Bronchial epithelial cell (primary cell): Measurements from ENCODE around the gene STRN3. TPM values are rescaled to one million over a fixed set of nuclear protein-coding genes. Genes with fewer than 3 reads are reported as not detected.

Experiments
- DNase-seq: peaks from one replicate; pipeline ENCODE4 v3.0.0-alpha.2; 2010; ENCODE audit warnings: low read depth
- FAIRE-seq: peaks from 2 replicates; lab custom pipeline; 2011; peaks lifted over from hg19 to GRCh38; lab: Jason Lieb, UNC
- H3K27me3 ChIP-seq: 2 replicates; pipeline ENCODE4 v1.5.1; 2011; ENCODE audit warnings: low read length; ENCODE audit not compliant: control insufficient read depth, insufficient read depth
- H3K36me3 ChIP-seq: 2 replicates; pipeline ENCODE4 v1.5.1; 2011; ENCODE audit warnings: low read length; ENCODE audit not compliant: control insufficient read depth, insufficient read depth
- H3K4me3 ChIP-seq: 2 replicates; pipeline ENCODE4 v1.5.1; 2011; ENCODE audit warnings: mild to moderate bottlenecking, low read depth, low read length, control low read depth
- CTCF ChIP-seq: IDR thresholded peaks from 2 replicates; pipeline ENCODE4 v1.5.1; 2011; ENCODE audit warnings: mild to moderate bottlenecking, moderate library complexity, low read length, control low read depth, inconsistent platforms; ENCODE audit not compliant: insufficient read depth, severe bottlenecking
- total RNA-seq: library from RNA; depleted of rRNA; stranded (reverse); fragments of >200 nt; gene quantifications from 2 replicates; pipeline ENCODE4 v1.2.1, GENCODE V29; 2014

Gene STRN3
- total RNA-seq, 1 donor from 2014 or later: 76.9 TPM

- TF ChIP-seq CTCF: no peak
- Histone ChIP-seq H3K4me3 (no peak overlapping the region), H3K27me3 (no peaks in the 10 kb centered on the region), H3K36me3 (peaks cover 5% of the 10 kb centered on the region)
- no peak for FAIRE-seq
- DNase-seq: no peak
Observed at GRCh38 chr14:30894923-30895515, 131.2 kb downstream of the STRN3 start.

GRCh38 chr14:30893819-30894218, 132.4 kb downstream of the STRN3 start:
- H3K36me3 ChIP-seq: peaks cover 5% of the 10 kb centered on the region
- no peak for TF ChIP-seq CTCF
- H3K27me3 ChIP-seq: no peaks in the 10 kb centered on the region
- no peak overlapping the region for H3K4me3 ChIP-seq
- DNase-seq (no peak), FAIRE-seq (no peak)

GRCh38 chr14:30889244-30889594, 137.0 kb downstream of the STRN3 start:
- no peak overlapping the region for H3K4me3 ChIP-seq
- no peaks in the 10 kb centered on the region for H3K27me3 ChIP-seq
- no peaks in the 10 kb centered on the region for H3K36me3 ChIP-seq
- no peak for DNase-seq
- FAIRE-seq: no peak
- TF ChIP-seq CTCF: no peak

- no peak for DNase-seq
- no peak overlapping the region for H3K4me3 ChIP-seq
Observed at GRCh38 chr14:30888480-30889243, 137.5 kb downstream of the STRN3 start.

GRCh38 chr14:30885840-30886740, 140.1 kb downstream of the STRN3 start:
- Histone ChIP-seq H3K27me3 (no peaks in the 10 kb centered on the region), H3K4me3 (no peak overlapping the region), H3K36me3 (no peaks in the 10 kb centered on the region)
- FAIRE-seq: no peak
- TF ChIP-seq CTCF: no peak
- no peak for DNase-seq

More at GRCh38 chr14:30888480-30889243, 137.5 kb downstream of the STRN3 start:
- no peaks in the 10 kb centered on the region for H3K36me3 ChIP-seq
- FAIRE-seq: no peak
- H3K27me3 ChIP-seq: no peaks in the 10 kb centered on the region
- TF ChIP-seq CTCF: no peak
